DOHH2 (cell line): ENCODE results near the gene MICAL3.

Experiments used
- H3F3A ChIP-seq: fragments of 200-600 bp; sonication (generic), shearing (Covaris generic); 2 replicates; pipeline ENCODE4 v1.6.0; 2016; ENCODE audit warnings: antibody characterized with exemption, mild to moderate bottlenecking; ENCODE audit not compliant: control insufficient read depth, insufficient read depth
- H3K27ac ChIP-seq: fragments of 200-600 bp; sonication (generic); 2 replicates; pipeline ENCODE4 v1.5.1; 2014; ENCODE audit warnings: low read depth, mild to moderate bottlenecking, low read length, moderate library complexity
- H3K27me3 ChIP-seq: fragments of 200-600 bp; sonication (generic); 2 replicates; pipeline ENCODE4 v1.6.1; 2014; ENCODE audit warnings: mild to moderate bottlenecking, low read length, mixed read lengths; ENCODE audit not compliant: control insufficient read depth
- H3K36me3 ChIP-seq: fragments of 200-600 bp; sonication (generic); 2 replicates; pipeline ENCODE4 v1.6.1; 2014; ENCODE audit warnings: mild to moderate bottlenecking, low read length, moderate library complexity, mixed read lengths; ENCODE audit not compliant: control insufficient read depth
- H3K4me1 ChIP-seq: fragments of 200-600 bp; sonication (generic); 2 replicates; pipeline ENCODE4 v1.6.1; 2014; ENCODE audit warnings: mild to moderate bottlenecking, low read length, mixed read lengths; ENCODE audit not compliant: control insufficient read depth
- H3K4me2 ChIP-seq: fragments of 200-600 bp; sonication (generic); 2 replicates; pipeline ENCODE4 v1.6.0; 2014; ENCODE audit warnings: mild to moderate bottlenecking, low read length, moderate library complexity
- H3K4me3 ChIP-seq: fragments of 200-600 bp; sonication (generic); 2 replicates; pipeline ENCODE4 v1.5.1; 2014; ENCODE audit warnings: mild to moderate bottlenecking, low read length, mixed read lengths
- H3K79me2 ChIP-seq: fragments of 200-600 bp; sonication (generic); 2 replicates; pipeline ENCODE4 v1.6.1; 2014; ENCODE audit warnings: mild to moderate bottlenecking, low read length, mixed read lengths; ENCODE audit not compliant: control insufficient read depth
- H3K9me2 ChIP-seq: fragments of 200-600 bp; sonication (generic); replicated peaks from 2 replicates; pipeline ENCODE4 v1.6.1; 2014; ENCODE audit warnings: mild to moderate bottlenecking, low read length, mixed read lengths; ENCODE audit not compliant: control insufficient read depth
- H3K9me3 ChIP-seq: fragments of 200-600 bp; sonication (generic); 2 replicates; pipeline ENCODE4 v1.6.1; 2014; ENCODE audit warnings: antibody characterized with exemption, low read length, mixed read lengths; ENCODE audit not compliant: control insufficient read depth, insufficient read depth
- H4K20me1 ChIP-seq: fragments of 200-600 bp; sonication (generic); 2 replicates; pipeline ENCODE4 v1.6.0; 2014; ENCODE audit warnings: low read depth, mild to moderate bottlenecking, antibody characterized with exemption, low read length, moderate library complexity; ENCODE audit not compliant: control insufficient read depth, insufficient read depth
- EZH2phosphoT487 ChIP-seq: fragments of 200-600 bp; sonication (generic); IDR thresholded peaks from 2 replicates; pipeline ENCODE4 v1.6.1; 2017; ENCODE audit warnings: borderline replicate concordance, mild to moderate bottlenecking, antibody characterized with exemption, low read length, moderate library complexity, mixed read lengths
- TF ChIP-seq, protein P1 (sequence below): fragments of 200-600 bp; sonication (generic); IDR thresholded peaks from one replicate; pipeline ENCODE4 v1.5.1; 2014; ENCODE audit warnings: antibody characterized with exemption, mild to moderate bottlenecking, low read depth, low read length; ENCODE audit not compliant: poor library complexity, severe bottlenecking

The MICAL3 gene

DNA sequence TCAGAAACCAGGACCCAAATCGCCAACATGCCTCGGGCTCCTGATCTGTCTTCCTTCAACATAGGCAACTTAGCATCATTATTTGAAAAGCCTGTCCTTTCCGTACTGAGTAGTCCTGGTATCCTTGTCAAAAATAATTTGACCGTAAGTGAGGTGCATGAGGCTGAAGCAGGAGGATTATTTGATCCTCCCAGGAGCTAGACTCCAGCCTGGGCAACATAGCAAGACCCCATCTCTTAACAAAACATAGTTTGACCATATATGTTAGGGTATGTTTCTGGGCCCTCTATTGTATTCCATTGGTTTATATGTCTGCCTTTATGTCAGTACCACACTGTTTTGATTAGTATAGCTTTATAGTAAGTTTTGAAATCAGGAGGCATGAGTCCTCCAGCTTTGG, 112.5 kb downstream of the MICAL3 start:
- Histone ChIP-seq H3K9me2 (no peaks in the 10 kb centered on the region), H3K9me3 (no peaks in the 10 kb centered on the region), H3K79me2 (peaks cover 97% of the 10 kb centered on the region), H3K4me1 (no peaks in the 10 kb centered on the region), H3K4me2 (no peak overlapping the region), H3K4me3 (no peak overlapping the region), H3K27ac (no peak overlapping the region), H4K20me1 (peaks cover 17% of the 10 kb centered on the region), H3K36me3 (peaks cover 6% of the 10 kb centered on the region), H3F3A (no peaks in the 10 kb centered on the region), H3K27me3 (no peaks in the 10 kb centered on the region)
- TF ChIP-seq, protein P1, sequence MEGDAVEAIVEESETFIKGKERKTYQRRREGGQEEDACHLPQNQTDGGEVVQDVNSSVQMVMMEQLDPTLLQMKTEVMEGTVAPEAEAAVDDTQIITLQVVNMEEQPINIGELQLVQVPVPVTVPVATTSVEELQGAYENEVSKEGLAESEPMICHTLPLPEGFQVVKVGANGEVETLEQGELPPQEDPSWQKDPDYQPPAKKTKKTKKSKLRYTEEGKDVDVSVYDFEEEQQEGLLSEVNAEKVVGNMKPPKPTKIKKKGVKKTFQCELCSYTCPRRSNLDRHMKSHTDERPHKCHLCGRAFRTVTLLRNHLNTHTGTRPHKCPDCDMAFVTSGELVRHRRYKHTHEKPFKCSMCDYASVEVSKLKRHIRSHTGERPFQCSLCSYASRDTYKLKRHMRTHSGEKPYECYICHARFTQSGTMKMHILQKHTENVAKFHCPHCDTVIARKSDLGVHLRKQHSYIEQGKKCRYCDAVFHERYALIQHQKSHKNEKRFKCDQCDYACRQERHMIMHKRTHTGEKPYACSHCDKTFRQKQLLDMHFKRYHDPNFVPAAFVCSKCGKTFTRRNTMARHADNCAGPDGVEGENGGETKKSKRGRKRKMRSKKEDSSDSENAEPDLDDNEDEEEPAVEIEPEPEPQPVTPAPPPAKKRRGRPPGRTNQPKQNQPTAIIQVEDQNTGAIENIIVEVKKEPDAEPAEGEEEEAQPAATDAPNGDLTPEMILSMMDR = no peak
- TF ChIP-seq EZH2phosphoT487 = no peak

DNA sequence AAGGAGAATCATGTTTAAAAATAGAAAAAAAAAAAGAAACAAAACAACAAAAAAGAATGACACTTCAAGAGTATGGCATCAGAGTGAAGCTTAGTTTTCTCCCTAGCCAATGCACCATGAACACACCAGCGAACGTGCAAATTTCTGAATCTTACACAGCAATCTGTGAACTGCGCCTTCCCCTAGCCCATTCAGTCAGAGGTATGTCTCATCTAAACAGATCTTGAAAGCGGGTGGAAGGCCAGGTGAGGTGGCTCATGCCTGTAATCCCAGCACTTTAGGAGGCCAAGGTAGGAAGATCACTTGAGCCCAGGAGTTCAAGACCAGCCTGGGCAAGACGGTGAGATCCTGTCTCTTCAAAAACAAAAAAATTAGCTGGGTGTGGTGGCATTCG, 113.1 kb downstream of the MICAL3 start:
- Histone ChIP-seq H3K4me2 (no peak overlapping the region), H3K36me3 (peaks cover 12% of the 10 kb centered on the region), H4K20me1 (peaks cover 17% of the 10 kb centered on the region), H3K79me2 (peaks cover 95% of the 10 kb centered on the region), H3K27ac (no peak overlapping the region), H3K27me3 (no peaks in the 10 kb centered on the region), H3K4me3 (no peak overlapping the region), H3F3A (no peaks in the 10 kb centered on the region), H3K9me2 (no peaks in the 10 kb centered on the region), H3K4me1 (no peaks in the 10 kb centered on the region), H3K9me3 (no peaks in the 10 kb centered on the region)
- no peak for TF ChIP-seq EZH2phosphoT487
- TF ChIP-seq, protein P1 = no peak

DNA sequence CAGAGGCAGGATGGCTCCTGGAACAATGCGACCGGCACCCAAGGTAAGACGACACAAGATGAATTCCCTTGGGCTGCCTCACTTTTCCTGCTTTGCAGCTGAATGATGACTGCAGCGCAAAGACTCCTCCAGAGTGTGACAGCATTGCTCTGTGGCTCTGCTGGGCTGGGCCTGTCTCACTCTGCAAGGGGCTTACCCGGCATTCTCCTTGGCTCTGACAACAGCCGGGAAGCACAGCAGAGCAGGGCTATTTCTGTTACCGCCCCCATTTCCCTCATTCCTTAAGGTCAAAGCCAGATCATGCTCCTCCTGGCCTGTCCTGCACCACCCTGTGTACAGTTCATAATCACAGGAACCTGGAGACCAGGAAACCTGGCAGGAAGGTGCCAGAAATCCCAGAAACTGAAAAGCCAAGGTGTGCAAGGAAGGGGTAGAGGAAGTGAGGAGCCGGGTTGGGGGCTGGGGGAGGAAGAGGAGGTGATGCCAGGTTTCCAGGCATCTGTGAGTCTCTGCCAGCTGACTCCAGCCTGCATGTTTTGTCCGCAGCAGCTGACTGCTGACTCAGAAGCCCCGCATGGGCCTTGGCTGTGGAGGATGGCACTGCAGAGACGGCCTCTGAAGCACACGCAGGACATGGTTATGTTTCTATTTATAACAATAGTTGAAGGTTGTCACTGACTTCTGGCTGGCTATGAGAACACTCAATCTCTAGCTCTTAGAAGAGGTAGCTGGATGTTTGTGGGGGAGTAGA, 113.6 kb downstream of the MICAL3 start:
- no peaks in the 10 kb centered on the region for H3K9me2 ChIP-seq
- no peaks in the 10 kb centered on the region for H3F3A ChIP-seq
- H4K20me1 ChIP-seq = peaks cover 17% of the 10 kb centered on the region
- H3K4me3 ChIP-seq = no peak overlapping the region
- TF ChIP-seq, protein P1 = no peak
- TF ChIP-seq EZH2phosphoT487 = no peak
- peaks cover 18% of the 10 kb centered on the region for H3K36me3 ChIP-seq
- H3K9me3 ChIP-seq = no peaks in the 10 kb centered on the region
- no peak overlapping the region for H3K27ac ChIP-seq
- peaks cover 89% of the 10 kb centered on the region for H3K79me2 ChIP-seq
- no peaks in the 10 kb centered on the region for H3K27me3 ChIP-seq
- no peaks in the 10 kb centered on the region for H3K4me1 ChIP-seq
- no peak overlapping the region for H3K4me2 ChIP-seq

DNA sequence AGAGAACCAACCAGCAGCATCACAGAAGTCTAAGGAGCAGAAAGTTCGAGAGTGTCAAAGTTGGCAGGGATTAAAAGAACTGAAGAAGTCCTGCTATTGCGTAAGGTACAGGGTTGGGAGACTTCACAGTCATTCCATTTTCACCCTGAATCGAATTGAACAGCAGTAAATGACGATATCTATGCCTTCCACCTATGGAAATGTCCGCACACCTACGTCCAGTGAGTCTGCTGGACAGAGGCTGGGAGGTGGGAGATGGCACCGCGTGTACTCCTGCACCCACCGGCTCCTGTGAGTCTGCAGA, 116.7 kb downstream of the MICAL3 start:
- H3F3A ChIP-seq = no peaks in the 10 kb centered on the region
- peaks cover 4% of the 10 kb centered on the region; the same call in 1 of the 2 replicates for H4K20me1 ChIP-seq
- H3K79me2 ChIP-seq = peaks cover 68% of the 10 kb centered on the region
- H3K4me3 ChIP-seq = no peak overlapping the region
- no peaks in the 10 kb centered on the region for H3K27me3 ChIP-seq
- H3K9me3 ChIP-seq = no peaks in the 10 kb centered on the region
- no peaks in the 10 kb centered on the region for H3K9me2 ChIP-seq
- no peak overlapping the region for H3K27ac ChIP-seq
- H3K4me2 ChIP-seq = no peak overlapping the region
- TF ChIP-seq, protein P1 = no peak
- TF ChIP-seq EZH2phosphoT487 = no peak
- H3K4me1 ChIP-seq = no peaks in the 10 kb centered on the region
- peaks cover 45% of the 10 kb centered on the region for H3K36me3 ChIP-seq
